Activated CD4-positive, alpha-beta T cell treated with anti-CD3 and anti-CD28 coated beads, Interleukin-2, amount 10 ng/mL, durations not matched to agents 24 days and 14 days (primary cell): Measurements from ENCODE around the gene SH3GL2. TPM values are rescaled to one million over a fixed set of nuclear protein-coding genes. Genes with fewer than 3 reads are reported as not detected.

Experiments used
- DNase-seq: peaks from one replicate; pipeline ENCODE4 v3.0.0; 2022
- H3K27ac Mint-ChIP-seq: one replicate; pipeline ENCODE4 v1.8.0; 2022; ENCODE audit warnings: mild to moderate bottlenecking, mixed read lengths
- H3K27me3 Mint-ChIP-seq: one replicate; pipeline ENCODE4 v1.8.0; 2022; ENCODE audit warnings: mixed read lengths
- H3K36me3 Mint-ChIP-seq: one replicate; pipeline ENCODE4 v1.8.0; 2022; ENCODE audit warnings: low read depth, mild to moderate bottlenecking, mixed read lengths
- H3K4me1 Mint-ChIP-seq: one replicate; pipeline ENCODE4 v1.8.0; 2021; ENCODE audit warnings: mixed read lengths
- H3K4me3 Mint-ChIP-seq: one replicate; pipeline ENCODE4 v1.8.0; 2022; ENCODE audit warnings: mild to moderate bottlenecking, moderate library complexity, mixed read lengths
- H3K9me3 Mint-ChIP-seq: one replicate; pipeline ENCODE4 v1.8.0; 2021; ENCODE audit warnings: mixed read lengths
- intact Hi-C: fragments of 100-400 bp; cut with micrococcal nuclease; formaldehyde crosslinking; loops from one replicate; pipeline ENCODE4 v1.15.1; 2023
- total RNA-seq: library from RNA; stranded (reverse); gene quantifications from 2 replicates; pipeline ENCODE4 v1.2.3, GENCODE V29; 2022

Gene SH3GL2
- total RNA-seq, 1 donor from 2014 or later = not detected

GRCh38 chr9:17802249-17802857 lies 223.5 kb downstream of the SH3GL2 start:
- no peak overlapping the region for H3K27ac Mint-ChIP-seq
- intact Hi-C loops = loop anchor here (10.0 kb wide), 1 partner anchor 268 kb away; no protein-coding TSS in a partner anchor
- no peaks in the 10 kb centered on the region for H3K27me3 Mint-ChIP-seq
- DNase-seq = no peak
- peaks cover 2% of the 10 kb centered on the region for H3K4me1 Mint-ChIP-seq
- no peak overlapping the region for H3K4me3 Mint-ChIP-seq
- no peaks in the 10 kb centered on the region for H3K9me3 Mint-ChIP-seq
- H3K36me3 Mint-ChIP-seq = no peaks in the 10 kb centered on the region

DNA sequence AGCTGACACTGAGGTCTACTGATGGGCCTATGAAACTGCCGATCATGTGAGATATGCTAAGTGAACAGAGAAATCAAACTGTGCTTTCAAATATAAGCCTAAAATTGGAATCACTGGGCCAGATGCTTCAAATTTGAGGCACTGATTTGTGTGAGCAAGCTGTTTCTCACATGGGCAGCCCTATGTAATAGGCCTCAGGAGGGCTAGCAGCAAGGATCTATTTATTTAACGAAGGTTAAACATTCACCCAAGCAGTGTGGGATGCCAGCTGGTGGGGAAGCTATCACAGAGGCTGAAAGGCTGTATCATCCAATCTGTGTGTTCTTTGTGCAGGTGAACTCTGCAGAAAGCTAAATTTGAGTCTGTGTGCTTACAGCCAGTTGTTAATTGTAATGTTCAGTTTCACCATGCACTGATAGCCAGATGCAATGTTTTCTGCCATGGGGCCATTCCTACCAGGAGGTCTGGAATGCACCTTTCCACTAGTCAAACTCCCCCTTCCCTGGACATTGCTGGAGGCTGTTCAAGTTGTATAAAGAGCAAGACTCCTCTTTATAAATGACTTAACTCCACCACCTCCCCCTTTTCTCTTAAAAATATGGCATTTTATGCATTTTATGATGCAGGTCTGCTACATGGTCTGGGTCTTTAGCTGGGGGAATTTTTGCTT lies 228.9 kb downstream of the SH3GL2 start:
- intact Hi-C loops = loop anchor here (10.0 kb wide), 1 partner anchor 273 kb away; no protein-coding TSS in a partner anchor
- Mint-ChIP-seq H3K27me3 (no peaks in the 10 kb centered on the region), H3K4me1 (no peaks in the 10 kb centered on the region), H3K9me3 (no peaks in the 10 kb centered on the region), H3K4me3 (no peak overlapping the region), H3K36me3 (no peaks in the 10 kb centered on the region), H3K27ac (no peak overlapping the region)
- DNase-seq = no peak

DNA sequence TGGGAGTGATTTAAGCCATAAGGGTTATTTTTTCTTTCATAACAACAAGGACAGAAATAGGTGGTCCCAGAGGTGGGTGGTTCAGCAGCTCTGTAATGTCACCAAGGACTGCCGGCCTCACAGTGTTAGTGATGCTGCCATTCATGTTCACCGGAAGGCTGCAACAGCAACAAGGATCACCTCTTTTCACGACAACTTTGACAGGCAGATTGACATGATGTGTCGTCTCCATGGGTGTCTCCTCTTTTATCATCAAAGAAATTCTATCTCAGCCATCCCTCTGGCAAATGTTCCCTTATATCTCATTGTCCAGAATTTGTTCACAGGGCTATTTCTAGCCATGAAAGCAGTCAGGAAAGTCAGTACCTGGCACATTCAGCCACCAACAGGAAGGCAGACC lies 231.5 kb downstream of the SH3GL2 start:
- H3K4me1 Mint-ChIP-seq = no peaks in the 10 kb centered on the region
- DNase-seq = no peak
- no peak overlapping the region for H3K4me3 Mint-ChIP-seq
- no peaks in the 10 kb centered on the region for H3K9me3 Mint-ChIP-seq
- no peak overlapping the region for H3K27ac Mint-ChIP-seq
- no peaks in the 10 kb centered on the region for H3K27me3 Mint-ChIP-seq
- intact Hi-C loops = loop anchor here (5.0 to 10.0 kb wide), 2 partner anchors 1217 to 1644 kb away; no protein-coding TSS in a partner anchor
- H3K36me3 Mint-ChIP-seq = no peaks in the 10 kb centered on the region

- H3K4me3 Mint-ChIP-seq = no peak overlapping the region
- H3K4me1 Mint-ChIP-seq = no peaks in the 10 kb centered on the region
- no peaks in the 10 kb centered on the region for H3K36me3 Mint-ChIP-seq
- DNase-seq = peak; percentile 80
- intact Hi-C loops = loop anchor here (5.0 to 10.0 kb wide), 2 partner anchors 1216 to 1644 kb away; no protein-coding TSS in a partner anchor
- H3K27me3 Mint-ChIP-seq = no peaks in the 10 kb centered on the region
- H3K9me3 Mint-ChIP-seq = no peaks in the 10 kb centered on the region
- no peak overlapping the region for H3K27ac Mint-ChIP-seq
These were observed 232.1 kb downstream of the SH3GL2 start for GRCh38 chr9:17810728-17811571.

- H3K4me1 Mint-ChIP-seq = no peaks in the 10 kb centered on the region
- no peak overlapping the region for H3K27ac Mint-ChIP-seq
These were observed 234.9 kb downstream of the SH3GL2 start for GRCh38 chr9:17813798-17814197.

DNA sequence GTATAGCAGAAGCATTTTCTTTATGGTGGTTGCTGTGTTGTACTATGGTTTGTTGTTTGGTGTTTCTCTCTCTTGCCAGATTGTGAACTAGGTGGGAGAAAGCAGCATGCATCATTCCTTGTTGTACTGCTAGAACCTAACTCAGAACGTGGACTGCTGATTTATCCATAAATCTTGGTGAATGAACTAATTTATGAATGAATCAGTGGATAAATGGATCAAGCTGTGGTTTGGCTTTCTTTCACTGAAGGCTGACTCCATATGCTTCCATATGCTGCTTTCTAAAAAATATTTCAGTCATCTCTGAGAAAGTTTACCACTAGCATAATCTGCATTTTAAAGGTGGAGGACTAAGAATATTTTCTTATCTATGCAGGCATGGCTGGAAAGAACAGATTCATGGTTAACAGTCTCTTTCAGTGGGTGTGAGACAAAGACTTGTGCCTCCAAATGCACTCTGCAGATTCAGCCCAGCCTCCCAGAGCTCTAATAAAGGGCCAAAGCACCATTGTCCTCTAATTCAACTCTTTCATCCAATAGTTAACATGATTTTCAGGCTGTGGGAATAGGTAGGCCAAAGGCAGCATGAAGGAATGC lies 237.7 kb downstream of the SH3GL2 start:
- no peaks in the 10 kb centered on the region for H3K27me3 Mint-ChIP-seq
- no peaks in the 10 kb centered on the region for H3K9me3 Mint-ChIP-seq
- H3K4me3 Mint-ChIP-seq = no peak overlapping the region
- no peaks in the 10 kb centered on the region for H3K4me1 Mint-ChIP-seq
- no peak for DNase-seq
- intact Hi-C loops = loop anchor here (10.0 kb wide), 1 partner anchor 1638 kb away; no protein-coding TSS in a partner anchor
- no peaks in the 10 kb centered on the region for H3K36me3 Mint-ChIP-seq
- H3K27ac Mint-ChIP-seq = no peak overlapping the region

More at GRCh38 chr9:17813798-17814197, 234.9 kb downstream of the SH3GL2 start:
- no peaks in the 10 kb centered on the region for H3K27me3 Mint-ChIP-seq
- H3K4me3 Mint-ChIP-seq = no peak overlapping the region
- intact Hi-C loops = loop anchor here (5.0 to 10.0 kb wide), 2 partner anchors 1214 to 1641 kb away; no protein-coding TSS in a partner anchor
- H3K9me3 Mint-ChIP-seq = no peaks in the 10 kb centered on the region
- no peaks in the 10 kb centered on the region for H3K36me3 Mint-ChIP-seq
- no peak for DNase-seq

- Mint-ChIP-seq H3K9me3 (peaks cover 3% of the 10 kb centered on the region), H3K4me3 (no peak overlapping the region), H3K27ac (no peak overlapping the region), H3K36me3 (no peaks in the 10 kb centered on the region), H3K4me1 (no peaks in the 10 kb centered on the region), H3K27me3 (no peaks in the 10 kb centered on the region)
- DNase-seq = no peak
- intact Hi-C loops = no loop called here
These were observed 245.3 kb downstream of the SH3GL2 start for GRCh38 chr9:17824191-17824590.

DNA sequence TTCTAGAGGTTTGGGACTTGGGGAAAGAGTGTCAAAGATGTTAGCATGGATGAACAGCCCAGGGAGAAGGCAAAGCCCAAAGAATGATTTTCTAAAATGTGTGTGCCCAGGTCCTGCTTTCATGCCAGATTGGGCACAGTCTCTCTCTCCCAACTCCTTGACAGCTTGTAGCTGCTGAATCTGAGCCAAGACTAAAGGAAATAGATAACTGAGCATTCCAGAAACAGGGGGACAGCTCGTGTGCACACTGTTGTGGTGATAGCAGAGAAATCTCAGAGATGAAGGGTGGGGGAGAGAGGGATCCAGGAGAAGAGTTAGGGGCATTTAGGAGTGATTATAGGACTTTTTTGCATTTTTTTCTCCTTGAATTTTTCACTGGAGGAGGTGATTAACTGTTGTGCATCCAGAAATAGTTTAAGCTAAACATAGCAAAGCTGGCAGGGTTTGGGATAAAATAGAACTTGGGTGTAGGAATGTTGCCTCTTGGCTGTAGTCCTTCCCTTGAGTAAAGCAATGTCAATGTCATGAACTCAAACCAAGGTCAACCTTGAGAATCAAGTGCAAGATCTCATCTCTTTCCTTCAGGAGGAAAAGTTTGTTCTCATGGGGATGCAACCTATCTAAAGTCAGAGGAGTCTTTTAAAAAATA lies 245.9 kb downstream of the SH3GL2 start:
- H3K36me3 Mint-ChIP-seq = no peaks in the 10 kb centered on the region
- H3K4me1 Mint-ChIP-seq = no peaks in the 10 kb centered on the region
- no peak overlapping the region for H3K4me3 Mint-ChIP-seq
- intact Hi-C loops = no loop called here
- no peaks in the 10 kb centered on the region for H3K27me3 Mint-ChIP-seq
- no peak overlapping the region for H3K27ac Mint-ChIP-seq
- no peak for DNase-seq
- H3K9me3 Mint-ChIP-seq = peaks cover 3% of the 10 kb centered on the region

GRCh38 chr9:17825265-17825659 lies 246.4 kb downstream of the SH3GL2 start:
- H3K27me3 Mint-ChIP-seq = no peaks in the 10 kb centered on the region
- intact Hi-C loops = no loop called here
- no peak for DNase-seq
- no peak overlapping the region for H3K27ac Mint-ChIP-seq
- no peak overlapping the region for H3K4me3 Mint-ChIP-seq
- no peaks in the 10 kb centered on the region for H3K4me1 Mint-ChIP-seq
- no peaks in the 10 kb centered on the region for H3K36me3 Mint-ChIP-seq
- H3K9me3 Mint-ChIP-seq = peaks cover 3% of the 10 kb centered on the region

DNA sequence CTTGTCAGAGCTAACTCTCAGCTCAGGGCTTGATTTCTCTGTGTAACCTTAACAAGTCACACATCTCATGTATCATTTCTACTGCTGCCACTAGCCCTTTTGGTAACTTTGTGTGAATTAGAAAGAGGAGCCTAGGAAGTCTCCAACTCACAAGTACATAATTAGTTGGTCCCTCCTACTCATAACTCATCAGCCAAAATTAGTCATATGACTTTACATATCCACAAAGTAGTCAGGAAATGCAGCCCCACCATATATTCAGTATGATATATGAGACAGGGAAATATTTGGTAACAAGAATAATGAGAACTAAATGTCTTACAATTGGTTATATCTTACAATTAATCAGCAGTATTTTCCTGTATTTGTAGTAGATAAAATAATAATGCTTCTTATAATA lies 250.2 kb downstream of the SH3GL2 start:
- H3K36me3 Mint-ChIP-seq = no peaks in the 10 kb centered on the region
- peaks cover 3% of the 10 kb centered on the region for H3K9me3 Mint-ChIP-seq
- no peaks in the 10 kb centered on the region for H3K27me3 Mint-ChIP-seq
- H3K4me1 Mint-ChIP-seq = no peaks in the 10 kb centered on the region
- no peak overlapping the region for H3K4me3 Mint-ChIP-seq
- H3K27ac Mint-ChIP-seq = no peak overlapping the region
- DNase-seq = no peak
- intact Hi-C loops = no loop called here

- no peaks in the 10 kb centered on the region for H3K4me1 Mint-ChIP-seq
- no peaks in the 10 kb centered on the region for H3K27me3 Mint-ChIP-seq
- no peak overlapping the region for H3K4me3 Mint-ChIP-seq
- H3K27ac Mint-ChIP-seq = no peak overlapping the region
- no peaks in the 10 kb centered on the region for H3K36me3 Mint-ChIP-seq
- H3K9me3 Mint-ChIP-seq = peaks cover 3% of the 10 kb centered on the region
- no peak for DNase-seq
- intact Hi-C loops = no loop called here
These were observed 251.0 kb downstream of the SH3GL2 start for GRCh38 chr9:17829812-17830385.

DNA sequence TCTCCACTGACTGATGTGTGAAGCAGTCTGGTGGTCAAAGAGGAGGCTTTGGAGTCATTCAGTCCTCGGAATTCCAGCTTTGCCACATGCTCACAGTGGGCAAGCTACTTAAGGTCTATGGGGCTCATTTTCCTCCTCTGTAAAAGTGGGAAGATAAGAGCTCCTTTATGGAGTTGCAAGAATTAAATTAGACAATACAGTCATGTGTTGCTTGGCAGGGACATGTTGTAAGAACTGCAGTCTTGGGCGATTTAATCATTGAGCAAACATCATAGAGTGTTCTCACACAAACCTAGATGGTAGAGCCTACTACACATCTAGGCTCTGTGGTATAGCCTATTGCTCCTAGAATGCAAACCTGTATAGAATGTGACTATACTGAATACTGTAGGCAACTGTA lies 253.9 kb downstream of the SH3GL2 start:
- intact Hi-C loops = no loop called here
- Mint-ChIP-seq H3K27me3 (no peaks in the 10 kb centered on the region), H3K4me3 (no peak overlapping the region), H3K27ac (no peak overlapping the region), H3K9me3 (peaks cover 3% of the 10 kb centered on the region), H3K36me3 (no peaks in the 10 kb centered on the region), H3K4me1 (no peaks in the 10 kb centered on the region)
- DNase-seq = no peak

GRCh38 chr9:17833846-17834245 lies 255.0 kb downstream of the SH3GL2 start:
- H3K4me1 Mint-ChIP-seq = no peaks in the 10 kb centered on the region
- H3K27me3 Mint-ChIP-seq = no peaks in the 10 kb centered on the region
- no peak overlapping the region for H3K4me3 Mint-ChIP-seq
- intact Hi-C loops = no loop called here
- H3K9me3 Mint-ChIP-seq = no peaks in the 10 kb centered on the region
- no peaks in the 10 kb centered on the region for H3K36me3 Mint-ChIP-seq
- no peak for DNase-seq
- H3K27ac Mint-ChIP-seq = no peak overlapping the region
